Raji (cell line): ENCODE data around the gene PIWIL4.

Experiments used
- POLR2A ChIP-seq: IDR thresholded peaks from 2 replicates; pipeline ENCODE4 v1.6.1; 2011; ENCODE audit warnings: low read depth, low read length, control low read depth; ENCODE audit not compliant: insufficient read depth

Gene PIWIL4

GRCh38 chr11:94662065-94662779, 95.1 kb downstream of the PIWIL4 start:
- no peak for TF ChIP-seq POLR2A

- no peak for TF ChIP-seq POLR2A
These were observed 95.8 kb downstream of the PIWIL4 start for GRCh38 chr11:94662846-94663390.

- no peak for TF ChIP-seq POLR2A
These were observed 97.2 kb downstream of the PIWIL4 start for GRCh38 chr11:94664346-94664745.

- no peak for TF ChIP-seq POLR2A
These were observed 98.0 kb downstream of the PIWIL4 start for GRCh38 chr11:94665116-94665659.

GRCh38 chr11:94666792-94667721, 99.9 kb downstream of the PIWIL4 start:
- no peak for TF ChIP-seq POLR2A

- no peak for TF ChIP-seq POLR2A
These were observed 101.1 kb downstream of the PIWIL4 start for GRCh38 chr11:94668212-94668793.

- TF ChIP-seq POLR2A, result no peak
These were observed 101.9 kb downstream of the PIWIL4 start for GRCh38 chr11:94669023-94669422.
